Stimulated activated CD4-positive, alpha-beta T cell treated with anti-CD3 and anti-CD28 coated beads, Interleukin-4, amount 100 ng/mL, for 1 hour (primary cell): ENCODE data around the gene DNAJC27.

Experiments
- DNase-seq: peaks from one replicate; pipeline ENCODE4 v3.0.0-alpha.2; 2020

DNAJC27 gene

DNA sequence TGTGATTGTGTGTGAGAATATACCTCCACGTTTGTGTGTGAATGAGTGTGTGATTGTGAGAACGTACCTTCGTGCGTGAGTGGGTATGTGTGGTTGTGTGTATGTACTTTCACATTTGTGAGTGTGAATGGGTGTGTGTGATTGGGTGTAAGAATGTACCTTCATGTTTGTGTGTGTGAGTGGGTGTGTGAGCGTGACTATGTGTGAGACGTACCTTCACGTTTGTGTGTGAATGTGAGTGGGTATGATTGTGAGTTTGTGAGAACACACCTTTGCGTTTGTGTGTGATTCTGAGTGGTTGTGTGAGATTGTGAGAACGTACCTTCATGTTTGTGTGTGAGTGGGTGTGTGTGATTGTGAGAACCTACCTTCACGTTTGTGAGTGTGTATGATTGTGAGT, 45.9 kb downstream of the DNAJC27 start:
- DNase-seq: no peak

DNA sequence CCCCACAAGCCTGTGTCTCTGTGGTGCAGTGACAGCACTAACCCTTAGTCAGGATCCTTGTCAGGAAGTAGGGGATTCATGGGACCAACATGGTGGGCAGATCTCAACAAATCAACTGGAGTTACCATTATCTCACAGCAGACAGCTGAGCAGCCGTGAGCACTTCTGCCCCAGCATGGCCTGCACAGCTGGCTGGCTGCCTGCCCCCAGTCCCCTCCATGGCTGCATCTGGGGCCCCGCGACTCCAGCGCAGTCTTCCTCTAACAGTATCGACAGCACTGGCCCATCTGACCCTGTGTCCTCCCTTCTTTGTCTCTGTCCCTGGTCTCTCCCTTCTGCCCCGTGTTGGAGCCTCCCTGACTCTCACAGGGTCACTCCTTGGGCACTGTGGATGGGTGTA, 47.0 kb downstream of the DNAJC27 start:
- no peak for DNase-seq

DNA sequence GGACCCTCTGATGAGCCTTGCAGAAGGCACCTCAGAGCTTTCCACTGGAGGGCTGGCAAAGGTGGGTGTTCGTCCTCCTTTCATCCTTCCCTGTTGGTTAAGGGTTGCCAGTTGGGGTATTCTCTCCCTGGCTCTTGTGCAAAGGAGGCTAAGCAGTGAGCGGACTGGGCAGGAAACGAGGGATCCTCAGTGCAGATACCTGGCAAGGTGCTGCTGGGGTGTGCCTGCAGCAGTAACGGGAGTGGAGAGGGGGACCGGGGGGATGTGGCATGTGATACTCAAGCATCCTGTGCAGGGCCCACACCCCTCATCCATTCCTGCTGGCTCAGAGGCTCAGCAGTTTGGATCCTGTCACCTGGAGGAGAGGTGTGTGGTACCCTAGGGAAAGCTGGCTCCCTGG, 47.5 kb downstream of the DNAJC27 start:
- no peak for DNase-seq

DNA sequence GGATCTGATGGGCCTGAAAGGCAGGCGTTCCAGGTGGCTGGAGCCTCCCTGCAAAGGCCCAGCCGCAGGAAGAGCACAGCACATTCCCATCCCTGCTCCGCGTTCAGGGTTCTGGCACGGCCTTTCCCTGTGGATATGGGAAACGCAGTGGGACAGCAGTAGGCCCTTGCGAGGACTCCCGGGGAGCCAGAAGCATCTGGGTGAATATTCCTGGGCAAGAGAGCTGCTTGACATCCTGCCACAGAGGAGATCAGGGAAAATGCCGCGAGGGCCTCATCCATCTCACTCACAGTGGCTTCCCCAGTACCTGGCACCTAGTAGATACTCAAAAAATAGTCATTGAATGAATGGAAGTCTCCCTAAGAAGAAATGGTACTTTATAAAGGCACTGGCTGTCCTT, 48.6 kb downstream of the DNAJC27 start:
- DNase-seq: no peak

DNA sequence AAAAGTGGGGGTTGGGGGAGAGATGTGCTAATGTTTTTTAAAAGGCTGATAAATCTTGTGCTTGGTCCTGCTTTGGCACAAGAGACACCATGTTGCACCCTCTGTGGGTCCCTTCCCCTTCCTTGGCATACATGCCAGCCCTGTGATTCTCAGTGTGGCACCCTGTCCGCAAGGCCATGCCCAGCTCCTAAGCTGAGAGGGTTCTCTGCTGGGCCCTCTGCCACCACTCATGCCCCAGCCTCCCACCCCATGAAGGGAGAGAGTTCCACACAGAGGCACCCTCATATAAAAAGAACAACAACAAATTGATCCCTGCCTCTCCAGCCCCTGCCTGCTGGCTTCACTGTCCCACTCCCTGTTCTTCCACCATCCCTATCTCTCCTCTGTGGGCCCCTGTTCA, 49.2 kb downstream of the DNAJC27 start:
- no peak for DNase-seq

DNA sequence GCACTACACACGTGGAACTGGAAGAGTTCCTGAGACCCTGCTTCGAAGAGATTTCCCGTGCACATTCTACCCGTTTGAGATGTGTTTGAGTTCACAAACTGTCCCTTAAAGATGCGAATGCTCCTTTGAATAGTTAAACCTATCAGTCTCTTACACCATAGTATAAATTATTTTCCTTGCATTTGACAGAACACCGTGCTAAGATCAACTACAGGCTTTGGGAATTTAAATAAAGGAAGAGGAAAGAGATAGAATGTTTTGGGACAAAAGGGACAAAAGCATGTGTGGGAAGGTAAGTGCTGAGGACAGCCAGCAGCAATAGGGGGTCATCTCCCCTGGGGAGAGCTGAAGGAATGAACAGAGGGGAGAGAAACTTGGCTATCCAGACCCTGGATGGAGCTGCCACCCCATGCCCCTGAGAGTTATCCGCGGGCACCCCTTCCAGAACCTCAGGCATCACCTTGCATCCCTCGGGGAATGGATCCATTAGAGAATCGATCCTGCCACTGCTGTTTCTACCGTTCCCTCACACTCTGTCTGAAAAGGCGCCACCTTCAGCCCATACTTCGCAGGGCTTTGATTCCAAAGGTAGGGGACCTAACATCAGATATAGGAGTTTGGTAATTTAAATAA, 50.8 kb downstream of the DNAJC27 start:
- no peak for DNase-seq

DNA sequence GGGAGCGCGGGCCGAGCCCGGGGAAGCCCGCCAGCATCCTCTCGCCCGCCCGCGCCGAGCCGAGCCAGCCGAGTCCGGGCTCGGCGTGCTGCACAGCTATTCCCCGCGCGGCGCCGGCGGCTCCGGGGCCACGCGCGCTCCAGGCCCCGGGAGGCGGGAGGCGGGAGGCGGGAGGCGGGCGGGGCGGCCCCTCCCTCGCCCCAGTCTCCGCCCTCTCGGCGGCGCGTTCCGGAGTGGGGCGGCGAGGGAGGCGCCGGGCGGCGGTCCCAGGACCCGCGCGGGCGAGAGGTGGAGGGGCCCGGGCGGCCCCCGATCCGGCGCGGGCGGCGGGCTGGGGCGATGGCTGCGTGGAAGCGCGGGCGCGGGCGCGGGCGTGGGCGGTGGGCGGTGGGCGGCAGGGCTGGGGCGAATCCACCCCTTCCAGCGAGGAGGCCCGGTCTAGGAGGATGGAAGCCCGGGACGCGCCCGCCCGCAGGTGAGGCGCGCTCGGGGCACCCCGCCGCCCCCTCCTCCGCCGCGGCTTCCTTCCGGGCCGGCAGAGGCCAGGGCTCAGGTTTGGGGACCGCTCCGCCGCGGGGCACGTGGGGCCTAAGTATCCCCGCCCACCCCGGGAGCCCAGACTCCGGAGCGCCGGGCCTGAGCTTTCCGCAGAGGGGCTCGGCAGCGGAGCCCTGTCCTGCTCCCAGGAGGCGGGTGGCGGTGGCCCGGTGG, 51.5 kb downstream of the DNAJC27 start, which contains the start of gene ADCY3:
Gene ADCY3 (minus strand): TSS at position 140 of the 711 bp plus-strand sequence. CDS start 1,250 bp downstream, outside the sequence.
- DNase-seq: peak; percentile 63

DNA sequence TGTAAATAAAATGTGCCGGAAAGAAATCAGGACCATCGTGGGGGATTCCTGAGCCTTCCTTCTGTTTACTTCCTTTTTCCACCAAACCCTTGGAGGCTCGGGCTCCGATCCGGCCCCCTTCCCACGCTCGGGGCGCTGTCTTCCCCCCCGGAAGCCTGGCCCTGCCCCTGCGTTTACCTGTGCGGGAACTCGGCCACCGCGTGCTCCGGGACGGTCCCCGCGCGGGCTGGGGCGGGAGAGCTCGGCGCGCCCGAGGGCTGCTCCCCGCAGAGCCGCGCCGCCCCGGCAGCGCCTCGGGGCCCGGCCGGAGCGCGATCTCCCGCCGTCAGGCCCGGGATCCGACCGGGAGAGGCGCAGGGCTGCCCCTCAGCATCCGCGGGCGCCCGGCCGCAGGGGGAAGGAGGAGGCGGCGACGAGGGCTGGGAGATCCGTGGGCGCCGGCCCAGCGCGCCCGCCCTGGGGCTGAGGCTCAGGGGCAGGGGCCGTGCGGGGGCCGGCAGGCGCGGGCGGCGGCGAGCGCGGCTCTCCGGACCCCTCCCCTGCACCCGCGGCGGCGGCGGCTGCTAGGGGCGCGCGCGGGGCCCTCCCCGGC, 52.2 kb downstream of the DNAJC27 start:
- peak; percentile 33 for DNase-seq

DNA sequence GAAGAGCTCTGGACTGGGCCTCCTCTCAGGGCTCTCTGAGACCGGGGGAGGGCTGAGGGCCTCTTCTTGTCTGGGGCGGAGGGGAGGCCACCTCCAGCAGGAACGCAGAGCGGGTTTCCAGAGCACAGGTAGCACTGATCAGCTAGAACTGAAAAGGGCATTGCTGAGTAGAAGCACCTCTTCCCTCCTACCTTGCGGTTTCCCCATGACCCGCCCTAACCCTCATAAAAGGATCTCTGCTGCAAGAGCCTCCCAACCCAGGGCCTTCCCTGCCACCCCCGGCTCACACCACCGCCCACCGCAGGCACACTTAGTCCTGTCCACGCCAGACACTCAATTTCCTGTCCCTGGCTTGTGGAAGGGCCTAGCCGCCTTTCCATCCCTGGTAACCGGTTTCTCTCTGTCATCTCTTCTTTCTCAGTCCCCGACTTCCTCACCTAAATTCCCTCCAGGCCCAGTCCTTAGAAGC, 52.7 kb downstream of the DNAJC27 start:
- DNase-seq: peak; percentile 46

DNA sequence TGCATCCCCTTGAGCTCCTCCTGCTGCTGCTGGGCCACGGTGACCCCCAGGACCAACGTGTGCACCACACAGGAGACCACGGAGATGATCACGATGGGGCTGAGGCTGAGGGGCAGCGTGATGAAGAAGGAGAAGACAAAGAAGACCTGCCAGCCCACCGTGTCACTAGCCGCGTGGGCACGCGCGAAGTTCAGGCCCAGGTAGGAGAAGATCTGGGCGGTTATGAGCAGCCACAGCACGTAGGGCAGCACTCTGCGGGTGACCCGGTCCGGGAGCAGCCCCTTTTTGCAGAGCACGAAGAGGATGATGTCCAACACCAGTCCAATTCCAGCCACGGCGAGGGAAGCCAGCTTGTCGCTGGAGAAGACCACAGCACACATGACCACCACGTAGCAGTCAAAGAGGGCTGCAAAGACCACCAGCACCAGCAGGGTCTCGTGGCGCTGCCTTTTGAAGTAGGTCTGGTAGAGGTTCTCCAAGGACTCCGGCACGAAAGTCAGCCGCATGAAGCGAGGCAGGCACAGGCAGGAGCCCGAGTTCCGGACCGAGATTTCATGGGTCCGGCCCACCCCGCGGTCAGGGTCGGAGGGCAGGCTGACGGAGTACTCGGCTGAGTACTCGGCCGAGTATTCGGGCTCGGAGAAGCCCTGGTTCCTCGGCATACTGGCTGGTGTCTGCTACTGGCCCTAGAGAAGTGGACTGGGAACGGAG, 53.3 kb downstream of the DNAJC27 start:
- DNase-seq: no peak

DNA sequence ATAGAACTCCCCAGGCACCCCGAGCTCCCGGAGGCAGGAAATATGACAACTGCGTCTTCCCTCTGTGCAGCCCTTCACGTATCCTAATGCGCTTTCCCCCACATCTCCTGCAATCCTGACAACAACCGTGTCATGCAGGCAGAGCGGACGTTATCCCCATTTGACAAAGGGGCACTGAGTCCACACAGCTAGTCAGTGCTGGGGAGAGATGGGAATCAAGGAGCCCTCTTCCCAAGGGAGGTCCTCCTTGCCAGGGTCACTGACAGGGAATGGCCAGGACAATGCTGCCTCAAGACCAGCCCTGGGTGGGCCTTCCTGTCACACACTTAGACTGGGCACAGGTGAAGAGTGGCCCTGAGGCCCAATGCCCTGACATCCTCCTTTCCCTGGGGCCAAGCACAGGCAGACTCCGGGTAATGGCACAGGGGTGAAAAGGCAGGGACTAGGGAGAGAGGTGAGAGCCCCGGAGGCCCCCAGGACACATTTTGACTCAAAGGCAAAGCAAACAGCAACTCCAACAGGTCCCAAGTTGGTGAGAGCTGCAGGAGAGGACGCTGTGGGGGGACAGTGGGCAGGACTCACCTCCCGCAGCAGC, 53.9 kb downstream of the DNAJC27 start:
- DNase-seq: no peak

DNA sequence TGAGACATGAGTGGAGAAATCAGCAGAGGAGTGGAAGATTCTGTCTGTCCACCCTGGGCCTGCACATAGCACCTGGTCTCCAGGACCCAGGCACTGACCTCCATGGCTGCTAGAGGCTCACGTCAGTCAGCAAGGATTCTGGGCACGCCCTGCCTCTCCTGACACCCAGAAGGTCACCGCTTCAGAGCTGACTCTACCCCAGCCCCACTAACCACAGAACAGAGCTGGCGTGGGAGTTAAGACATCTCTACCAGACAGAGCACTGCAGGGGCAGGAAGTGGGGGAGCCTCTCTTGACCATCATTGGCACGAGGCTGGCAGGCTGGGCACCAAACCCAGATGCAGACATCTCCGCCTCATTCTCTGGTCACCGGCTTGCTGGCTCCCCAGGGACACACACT, 54.7 kb downstream of the DNAJC27 start:
- no peak for DNase-seq

DNA sequence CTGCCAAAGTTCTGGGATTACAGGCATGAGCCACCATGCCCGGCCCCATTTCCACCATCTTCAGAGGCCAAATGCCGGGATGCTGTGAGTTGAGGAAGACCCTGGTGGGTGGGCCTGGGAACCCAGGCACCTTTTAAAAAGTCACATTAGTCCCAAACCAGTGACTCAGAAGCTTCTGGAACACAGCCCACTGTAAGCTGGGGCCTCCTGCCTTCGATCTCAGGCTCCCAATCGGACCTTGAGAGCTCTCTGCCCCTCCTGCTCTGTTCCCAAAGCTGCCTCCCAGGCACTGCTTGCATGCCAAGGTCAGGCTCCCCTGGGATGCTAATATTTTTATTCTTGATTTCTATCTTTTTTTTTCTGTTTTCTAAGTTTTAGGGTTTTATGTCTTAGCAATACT, 56.0 kb downstream of the DNAJC27 start:
- no peak for DNase-seq

DNA sequence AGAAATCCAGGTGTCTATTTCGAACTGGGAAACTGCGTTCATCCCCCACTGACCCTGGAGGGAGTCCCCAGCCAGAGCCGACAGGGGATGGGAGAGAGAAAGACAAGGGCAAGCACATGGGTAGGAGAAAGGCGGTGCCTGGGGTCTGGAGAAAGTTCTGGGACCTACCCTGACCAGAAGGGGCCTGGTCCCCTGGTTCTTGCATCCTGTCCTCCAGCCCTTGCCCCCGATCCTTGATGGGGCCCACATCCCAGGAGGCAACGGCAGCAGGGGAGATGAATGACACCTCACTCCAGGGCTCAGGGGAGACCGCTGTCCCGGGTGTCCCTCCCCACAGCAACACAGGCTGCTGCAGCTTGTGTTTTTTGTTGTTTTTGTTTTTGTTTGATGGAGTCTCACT, 56.6 kb downstream of the DNAJC27 start:
- DNase-seq: no peak

DNA sequence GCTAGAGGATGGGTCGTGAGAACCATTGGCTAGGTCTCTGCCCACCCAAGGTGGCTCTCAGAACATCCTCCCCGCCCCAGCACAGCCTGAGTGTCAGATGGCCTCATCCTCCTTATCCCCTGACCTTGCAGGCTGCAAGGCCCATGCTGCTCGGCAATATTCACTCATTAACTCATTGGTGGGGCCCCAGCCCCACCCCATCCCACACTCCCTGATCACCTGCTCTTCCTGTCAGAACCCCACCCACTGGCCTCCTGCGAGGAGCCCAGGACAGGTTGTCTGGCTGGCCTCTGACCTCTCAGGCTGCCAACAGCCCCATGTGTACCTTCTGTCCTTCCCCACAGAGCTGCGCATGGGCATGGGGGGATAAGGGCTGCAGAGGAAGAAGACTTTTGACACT, 57.0 kb downstream of the DNAJC27 start:
- no peak for DNase-seq

DNA sequence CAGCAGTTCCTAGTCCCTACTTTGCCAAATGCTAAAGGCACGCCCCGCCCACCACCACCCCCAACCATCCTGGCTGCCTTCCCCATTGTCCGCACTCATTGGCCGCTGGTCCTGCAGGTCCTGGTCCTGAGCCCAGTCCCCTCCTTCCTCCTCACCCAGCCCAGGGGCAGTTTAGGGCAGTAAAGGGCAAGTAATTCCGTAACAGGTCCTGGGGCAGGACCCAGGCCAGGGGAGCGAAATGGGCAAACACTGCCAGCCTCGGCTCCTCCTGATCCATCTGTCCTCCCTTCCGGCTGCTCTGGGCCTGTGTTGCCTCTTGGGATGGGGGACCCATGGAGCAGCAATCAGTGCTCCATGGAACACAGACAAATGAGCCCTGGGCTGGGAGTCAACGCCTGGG, 57.8 kb downstream of the DNAJC27 start:
- DNase-seq: no peak

DNA sequence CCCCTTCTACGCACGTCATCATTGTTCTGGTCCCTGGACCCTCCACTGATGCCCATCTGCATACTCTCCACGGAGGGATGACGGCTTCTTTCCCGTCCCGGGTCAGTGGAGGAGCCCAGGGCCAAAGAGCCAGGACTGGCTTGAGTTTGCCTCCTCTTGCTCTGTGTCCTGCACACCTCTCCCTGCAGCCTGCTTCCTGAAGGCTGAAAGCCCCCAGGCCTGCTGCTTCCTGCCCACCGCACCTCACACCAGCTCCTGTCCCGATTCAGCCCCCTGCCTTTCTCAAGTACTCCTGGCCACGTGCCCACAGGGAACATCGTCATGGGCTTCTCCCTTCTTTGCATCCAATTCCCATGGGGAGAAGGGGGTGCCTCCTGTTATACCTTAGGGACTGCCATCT, 58.8 kb downstream of the DNAJC27 start:
- DNase-seq: no peak

DNA sequence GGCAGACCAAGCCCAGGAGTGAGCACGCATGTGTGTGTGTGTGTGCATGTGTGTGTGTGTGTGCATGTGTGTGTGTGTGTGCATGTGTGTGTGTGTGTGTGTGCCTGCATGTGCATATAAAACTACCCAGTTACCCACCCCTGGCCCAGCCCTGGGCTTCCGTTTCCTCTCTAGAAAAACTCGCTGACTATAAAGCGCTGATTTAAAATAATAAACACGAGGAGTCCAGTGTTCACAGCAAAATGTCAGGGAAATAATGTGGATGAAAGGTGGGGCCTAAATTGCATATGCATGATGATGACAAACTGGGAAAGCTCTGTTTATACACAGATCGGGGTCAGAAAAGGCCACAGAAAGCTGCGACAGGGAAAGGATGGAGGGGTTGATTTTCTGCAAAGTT, 59.2 kb downstream of the DNAJC27 start:
- DNase-seq: no peak

DNA sequence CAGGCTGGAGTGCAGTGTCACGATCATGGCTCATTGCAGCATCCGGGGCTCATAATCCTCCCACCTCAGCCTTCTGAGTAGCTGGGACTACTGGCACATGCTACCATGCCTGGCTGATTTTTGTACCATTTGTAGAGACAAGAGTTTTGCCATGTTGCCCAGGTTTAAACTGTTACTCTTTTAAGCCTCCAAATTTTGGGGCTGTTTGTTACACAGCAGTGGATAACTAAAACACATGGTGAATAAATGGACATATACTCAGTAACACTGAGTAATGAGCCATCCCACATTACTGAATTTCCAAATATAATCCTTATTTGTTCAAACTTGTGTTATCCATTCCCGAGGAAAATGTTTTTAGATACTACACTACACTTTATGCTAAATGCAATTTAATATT, 61.5 kb downstream of the DNAJC27 start:
- no peak for DNase-seq

DNA sequence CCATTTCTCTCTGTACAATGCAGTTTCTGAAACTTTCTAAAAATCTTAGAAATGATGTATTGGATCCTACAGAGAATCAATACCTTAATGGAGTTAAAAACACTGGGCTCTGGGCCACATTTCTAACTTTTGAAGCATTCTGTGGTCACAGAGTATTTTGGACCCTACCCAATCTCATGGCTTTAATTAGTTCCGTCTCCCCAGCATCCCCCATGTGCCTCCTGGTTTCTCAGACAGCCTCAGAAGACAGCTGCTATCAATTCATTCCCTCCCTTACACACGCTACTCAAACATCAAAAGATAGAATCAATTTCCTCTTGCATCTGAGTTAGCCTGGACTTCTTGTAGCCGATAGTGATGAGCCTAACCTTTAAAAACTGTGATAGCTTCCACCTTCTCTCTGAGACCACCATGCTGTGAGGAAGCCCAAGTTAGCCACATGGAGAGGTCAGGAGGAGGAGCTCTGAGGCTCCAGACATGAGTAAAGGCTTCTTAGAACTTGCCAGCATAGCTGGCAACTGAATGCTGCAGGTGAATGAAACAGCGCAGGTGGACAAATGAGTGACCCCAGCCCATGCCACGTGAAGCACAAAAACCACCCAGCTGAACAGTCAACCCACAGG, 62.1 kb downstream of the DNAJC27 start:
- DNase-seq: no peak

DNA sequence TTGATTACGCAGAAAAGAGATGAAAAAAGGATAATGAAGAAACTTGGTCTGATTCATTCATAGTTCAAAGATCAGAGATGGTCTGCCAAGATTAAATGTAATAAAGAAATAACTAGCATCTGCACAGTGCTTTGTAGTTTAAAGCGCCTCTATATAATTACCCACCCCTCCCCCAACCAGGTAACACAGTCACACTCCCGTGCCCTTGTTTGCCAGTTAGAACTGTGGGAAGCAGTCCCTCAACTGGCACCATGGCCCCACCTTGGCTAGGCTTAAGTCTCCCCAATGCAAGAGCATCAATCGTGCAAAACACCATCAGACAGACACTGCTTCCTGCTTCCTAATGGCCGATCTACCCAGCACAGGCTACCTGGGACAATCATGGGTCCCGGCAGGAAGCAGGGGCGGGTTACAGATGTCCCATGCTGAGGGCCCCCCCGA, 63.3 kb downstream of the DNAJC27 start:
- DNase-seq: no peak

DNA sequence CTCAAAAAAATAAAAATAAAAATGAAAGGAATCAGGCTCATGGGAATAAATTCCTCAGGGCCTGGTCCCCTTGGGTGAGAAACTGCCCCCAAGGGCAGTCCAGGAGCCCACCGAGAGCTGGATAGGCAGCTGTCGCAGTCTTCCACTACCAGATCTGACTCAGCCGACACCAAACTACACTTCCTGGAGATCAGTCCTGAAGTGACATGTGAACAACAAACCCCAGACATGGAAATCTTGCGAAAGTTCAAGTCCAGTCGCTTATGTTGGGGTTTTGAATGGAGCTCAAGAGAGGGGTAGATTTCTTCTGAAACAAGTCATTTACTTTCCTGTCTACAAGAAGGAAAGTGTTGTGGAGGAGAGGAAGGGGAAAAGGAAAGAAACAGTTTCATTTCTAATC, 64.6 kb downstream of the DNAJC27 start:
- no peak for DNase-seq

DNA sequence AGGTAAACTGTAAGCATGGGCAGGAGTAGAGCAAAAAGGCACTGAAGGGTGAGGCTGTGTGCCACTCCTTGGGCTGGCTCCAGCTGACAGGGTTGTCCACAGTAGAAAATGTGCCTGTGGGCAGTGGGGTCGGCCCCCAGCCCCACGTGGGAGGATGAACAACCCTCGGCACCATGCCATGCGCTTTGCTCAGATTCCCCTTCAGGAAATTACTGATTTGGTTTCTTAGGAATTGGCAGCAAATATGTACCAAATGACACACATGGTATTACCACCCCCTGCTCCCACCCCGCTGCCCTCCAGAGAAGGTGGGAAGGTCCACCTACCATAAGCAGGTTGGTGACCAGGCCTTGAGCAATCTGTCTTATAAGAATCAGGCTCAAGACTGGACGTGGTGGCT, 65.3 kb downstream of the DNAJC27 start:
- DNase-seq: no peak
